Ovary (tissue), 3 donors: ENCODE data around the gene DCAF4L1.

Source experiments
- EP300 ChIP-seq: sonication (generic); formaldehyde crosslinking; IDR thresholded peaks from one replicate; pipeline ENCODE4 v1.6.1; 2017; ENCODE audit warnings: antibody characterized with exemption
- POLR2A ChIP-seq: fragments of 450-650 bp; IDR thresholded peaks from one replicate; pipeline ENCODE4 v1.6.1; 2017; ENCODE audit warnings: antibody characterized with exemption, mild to moderate bottlenecking, moderate library complexity
- TF ChIP-seq, protein P1 (sequence below), 3 donors: fragments of 450-650 bp in 2 of 3; fragments of 200-600 bp in 1 of 3; IDR thresholded peaks; one replicate each; pipeline versions ENCODE4 v1.5.1 to v1.8.0; 2016 to 2022; ENCODE audit warnings: antibody characterized with exemption in 3 of 3, mild to moderate bottlenecking in 1 of 3
- donor health status: DM: no; HTN: no; CAD: no.

DNA sequence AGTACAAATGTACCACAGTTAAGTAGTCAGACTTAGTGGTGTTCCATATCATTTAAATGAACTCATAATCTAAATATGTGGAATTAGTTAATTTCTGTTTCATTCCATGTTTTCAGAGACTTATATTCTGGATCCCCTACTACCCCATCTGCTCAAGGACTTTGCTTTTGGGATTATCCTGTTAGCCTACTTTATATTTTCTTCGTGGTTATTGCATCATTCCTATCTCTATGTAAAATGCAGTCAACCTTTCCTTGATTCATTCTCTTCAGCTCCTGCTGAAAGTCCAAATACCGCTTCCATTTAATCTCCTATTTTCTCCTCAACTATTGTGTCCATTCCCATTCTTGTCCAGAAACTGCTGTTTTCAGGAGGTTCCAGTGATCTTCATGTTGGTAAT, 33.9 kb downstream of the DCAF4L1 start:
- TF ChIP-seq, protein P1, sequence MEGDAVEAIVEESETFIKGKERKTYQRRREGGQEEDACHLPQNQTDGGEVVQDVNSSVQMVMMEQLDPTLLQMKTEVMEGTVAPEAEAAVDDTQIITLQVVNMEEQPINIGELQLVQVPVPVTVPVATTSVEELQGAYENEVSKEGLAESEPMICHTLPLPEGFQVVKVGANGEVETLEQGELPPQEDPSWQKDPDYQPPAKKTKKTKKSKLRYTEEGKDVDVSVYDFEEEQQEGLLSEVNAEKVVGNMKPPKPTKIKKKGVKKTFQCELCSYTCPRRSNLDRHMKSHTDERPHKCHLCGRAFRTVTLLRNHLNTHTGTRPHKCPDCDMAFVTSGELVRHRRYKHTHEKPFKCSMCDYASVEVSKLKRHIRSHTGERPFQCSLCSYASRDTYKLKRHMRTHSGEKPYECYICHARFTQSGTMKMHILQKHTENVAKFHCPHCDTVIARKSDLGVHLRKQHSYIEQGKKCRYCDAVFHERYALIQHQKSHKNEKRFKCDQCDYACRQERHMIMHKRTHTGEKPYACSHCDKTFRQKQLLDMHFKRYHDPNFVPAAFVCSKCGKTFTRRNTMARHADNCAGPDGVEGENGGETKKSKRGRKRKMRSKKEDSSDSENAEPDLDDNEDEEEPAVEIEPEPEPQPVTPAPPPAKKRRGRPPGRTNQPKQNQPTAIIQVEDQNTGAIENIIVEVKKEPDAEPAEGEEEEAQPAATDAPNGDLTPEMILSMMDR (IDR thresholded peaks at IDR 0.05), result no peak
- no peak for TF ChIP-seq EP300
- TF ChIP-seq POLR2A, result no peak
